H1 (cell line): ENCODE measurements around the gene ANKRD53. TPM values are rescaled to one million over a fixed set of nuclear protein-coding genes. Genes with fewer than 3 reads are reported as not detected.

ENCODE experiments used
- NRF1 ChIP-seq: IDR thresholded peaks from 2 replicates; pipeline ENCODE4 v1.6.1; 2011; ENCODE audit warnings: mild to moderate bottlenecking, low read depth, low read length, improper control_type of control experiment
- RAD21 ChIP-seq, 2 experiments: IDR thresholded peaks in 1 of 2; conservative IDR thresholded peaks in 1 of 2; 2 replicates each; pipeline ENCODE4 v1.6.1; 2011; ENCODE audit warnings: low read depth in 2 of 2, low read length in 2 of 2, improper control_type of control experiment in 1 of 2, inconsistent platforms in 1 of 2, mild to moderate bottlenecking in 1 of 2, moderate library complexity in 1 of 2
- RNF2 ChIP-seq: fragments of 200-900, 300-1000 bp; sonication (generic); IDR thresholded peaks from 2 replicates; pipeline ENCODE4 v1.7.1; 2016; ENCODE audit warnings: borderline replicate concordance, low read depth, mild to moderate bottlenecking, antibody characterized with exemption, low read length; ENCODE audit not compliant: poor library complexity, severe bottlenecking; ENCODE audit errors: missing control alignments
- SAP30 ChIP-seq: fragments of 300-600 bp; sonication (generic); IDR thresholded peaks from 2 replicates; pipeline ENCODE4 v1.7.1; 2012; ENCODE audit warnings: low read length, moderate library complexity, mild to moderate bottlenecking, inconsistent platforms; ENCODE audit not compliant: insufficient read depth, insufficient replicate concordance
- SP1 ChIP-seq: IDR thresholded peaks from 2 replicates; pipeline ENCODE4 v1.6.1; 2011; ENCODE audit warnings: low read depth, low read length
- polyA plus RNA-seq, 7 experiments: library from polyadenylated mRNA; depleted of rRNA in 3 of 7; stranded (reverse) in 5 of 7; unstranded in 2 of 7; fragments of >200 nt in 5 of 7; fragments of 200-250 nt in 2 of 7; gene quantifications; 1 replicate in 5 of 7; 2 replicates in 1 of 7; 4 replicates in 1 of 7; pipeline versions ENCODE4 v1.2.1 to v1.2.3, GENCODE V29; 2011 to 2013; ENCODE audit warnings: missing spikeins in 2 of 7, mixed read lengths in 2 of 7
- total RNA-seq: library from RNA; stranded (reverse); fragmentation: NEBNext Ultra II Directional; extraction: Animal tissue kit (Norgen Biotek cat#: 25700); gene quantifications from 2 replicates; pipeline ENCODE4 v1.2.1, GENCODE V29; 2021

The ANKRD53 gene
- total and polyA plus RNA-seq, 2 of the 8 experiments (the other 6 are each of a cell fraction or from before 2014, with no cell fraction given), result 0.39 to 0.70 TPM

DNA sequence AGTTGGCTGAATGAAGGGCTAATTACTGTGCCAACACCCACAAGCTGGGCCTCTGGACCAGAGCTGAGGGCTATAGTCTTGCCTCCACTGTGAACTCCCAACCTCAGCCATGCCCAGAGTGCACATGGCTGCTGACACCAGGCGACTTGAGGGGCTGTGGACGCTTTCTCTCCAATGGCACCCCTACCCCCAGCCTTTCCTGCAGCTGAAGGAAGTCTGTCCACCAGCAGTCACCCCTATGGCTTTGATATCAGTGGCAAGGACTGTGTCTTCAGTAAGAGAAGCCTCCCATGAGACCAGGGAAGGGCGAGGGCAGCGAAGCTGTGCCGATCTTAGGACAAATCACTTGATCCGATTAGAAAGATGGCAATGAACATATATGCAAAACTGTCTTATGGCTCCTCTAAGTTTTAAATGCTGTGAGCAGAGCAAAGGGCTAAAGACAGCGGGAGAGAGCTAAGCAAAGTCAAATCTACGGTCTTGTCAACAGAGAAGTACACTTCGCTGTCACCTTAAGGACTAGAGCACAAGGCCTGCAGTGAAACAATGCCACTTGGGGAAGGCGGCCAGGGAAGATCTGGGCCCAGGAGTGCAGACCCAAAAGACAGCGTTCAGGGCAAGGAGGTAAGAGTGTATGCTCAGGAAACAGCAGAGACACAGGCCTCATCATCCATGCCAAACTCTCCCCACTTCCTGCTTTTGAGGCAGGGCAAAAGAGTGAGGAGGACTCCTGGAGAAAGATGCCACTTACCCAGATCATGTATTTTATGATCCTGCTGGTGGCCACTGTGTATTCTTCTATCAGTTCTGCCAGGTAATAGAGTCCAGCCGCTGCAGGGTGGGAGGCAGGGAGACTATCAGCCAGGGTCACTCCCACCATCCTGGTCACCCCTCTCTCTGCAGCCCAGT, 14.8 kb downstream of the ANKRD53 start (continued):
- no peak for TF ChIP-seq SAP30
- TF ChIP-seq SP1, result no peak
- no peak for TF ChIP-seq RNF2
- no peak for TF ChIP-seq NRF1
- TF ChIP-seq RAD21 (IDR thresholded peaks at IDR 0.05 in 1 of 2, conservative IDR thresholded peaks at IDR 0.05 in 1 of 2; ENCODE audit: low read depth in 2 of 2, low read length in 2 of 2), result no peak
